HepG2 (cell line): Measurements from ENCODE around the gene GFPT2.

Source experiments
- ATF2 ChIP-seq: sonication (generic); formaldehyde crosslinking; IDR thresholded peaks from 2 replicates; pipeline ENCODE4 v1.4.0; 2020; ENCODE audit warnings: missing genetic modification reagents
- BRCA1 ChIP-seq: sonication (generic); formaldehyde crosslinking; IDR thresholded peaks from 2 replicates; pipeline ENCODE4 v1.4.0; 2020; ENCODE audit warnings: missing genetic modification reagents
- CHD4 ChIP-seq: fragments of 200-600 bp; sonication (generic); IDR thresholded peaks from 2 replicates; pipeline ENCODE4 v1.7.0; 2017; ENCODE audit warnings: mild to moderate bottlenecking, low read length, borderline replicate concordance
- CTCF ChIP-seq: sonication (generic); formaldehyde crosslinking; IDR thresholded peaks from 2 replicates; pipeline ENCODE4 v1.5.0; 2020; ENCODE audit warnings: mild to moderate bottlenecking, missing genetic modification reagents, moderate library complexity
- FOXP1 ChIP-seq, 2 experiments: fragments of 450-650 bp in 1 of 2; IDR thresholded peaks; 2 replicates each; pipeline ENCODE4 v1.6.1; 2017 to 2018; ENCODE audit warnings: antibody characterized with exemption in 1 of 2
- MXI1 ChIP-seq: IDR thresholded peaks from 3 replicates; pipeline ENCODE4 v1.6.1; 2012; ENCODE audit warnings: low read depth, low read length, inconsistent platforms, borderline replicate concordance
- POLR2A ChIP-seq, 2 experiments: IDR thresholded peaks; 2 replicates each; pipeline ENCODE4 v1.6.1; 2011; ENCODE audit warnings: low read depth in 2 of 2, low read length in 2 of 2, mild to moderate bottlenecking in 1 of 2, moderate library complexity in 1 of 2; ENCODE audit not compliant: insufficient read depth in 1 of 2
- POLR2AphosphoS5 ChIP-seq: IDR thresholded peaks from 2 replicates; pipeline ENCODE4 v1.6.1; 2012; ENCODE audit warnings: low read depth, low read length
- RELA ChIP-seq: sonication (generic); formaldehyde crosslinking; IDR thresholded peaks from 2 replicates; pipeline ENCODE4 v1.4.0; 2020; ENCODE audit warnings: missing genetic modification reagents
- SALL2 ChIP-seq: sonication (generic); formaldehyde crosslinking; IDR thresholded peaks from 2 replicates; pipeline ENCODE4 v1.8.1; 2023; ENCODE audit warnings: mild to moderate bottlenecking, missing genetic modification reagents, inconsistent platforms
- THAP7 ChIP-seq: sonication (generic); formaldehyde crosslinking; IDR thresholded peaks from 2 replicates; pipeline ENCODE4 v1.8.1; 2023; ENCODE audit warnings: mild to moderate bottlenecking, missing genetic modification reagents
- UBTF ChIP-seq: sonication (generic); formaldehyde crosslinking; IDR thresholded peaks from 2 replicates; pipeline ENCODE4 v1.4.0; 2020; ENCODE audit warnings: mild to moderate bottlenecking, missing genetic modification reagents
- ZBTB1 ChIP-seq: sonication (generic); formaldehyde crosslinking; IDR thresholded peaks from 2 replicates; pipeline ENCODE4 v1.4.0; 2020; ENCODE audit warnings: missing genetic modification reagents, borderline replicate concordance
- ZBTB43 ChIP-seq: sonication (generic); formaldehyde crosslinking; conservative IDR thresholded peaks from 2 replicates; pipeline ENCODE4 v1.4.0; 2020; ENCODE audit warnings: missing genetic modification reagents

- no peak for TF ChIP-seq CTCF (CRISPR knock-in tag)
- no peak for TF ChIP-seq ZBTB43
- no peak for TF ChIP-seq MXI1
- TF ChIP-seq UBTF (CRISPR knock-in tag): no peak
- no peak for TF ChIP-seq ZBTB1 (CRISPR knock-in tag)
- TF ChIP-seq RELA: no peak
- TF ChIP-seq ATF2 (CRISPR knock-in tag): no peak
- no peak for TF ChIP-seq POLR2A (IDR thresholded peaks at IDR 0.05; ENCODE audit: insufficient read depth in 1 of 2, low read depth in 2 of 2, low read length in 2 of 2)
- TF ChIP-seq CHD4: no peak
- TF ChIP-seq POLR2AphosphoS5: no peak
- no peak for TF ChIP-seq FOXP1 (IDR thresholded peaks at IDR 0.05)
- no peak for TF ChIP-seq FOXP1 (CRISPR knock-in tag; IDR thresholded peaks at IDR 0.05)
- no peak for TF ChIP-seq SALL2 (CRISPR knock-in tag)
- TF ChIP-seq BRCA1: no peak
- no peak for TF ChIP-seq THAP7
Measured at GRCh38 chr5:180353980-180354452, 880 bp upstream of the GFPT2 start.
